Measurements from ENCODE around the gene GRM6.

GRCh38 chr5:178986326-178986960 is 8.7 kb downstream of the GRM6 start:
- TF ChIP-seq CTCF (IDR thresholded peaks at IDR 0.05) (no peak), POLR2A (IDR thresholded peaks at IDR 0.05) (no peak)
